ENCODE measurements around the gene TEX51.

Gene TEX51

GRCh38 chr2:126878601-126879000, 20.1 kb upstream of the TEX51 start:
- no peak for DNase-seq (ENCODE audit: low read depth)

DNA sequence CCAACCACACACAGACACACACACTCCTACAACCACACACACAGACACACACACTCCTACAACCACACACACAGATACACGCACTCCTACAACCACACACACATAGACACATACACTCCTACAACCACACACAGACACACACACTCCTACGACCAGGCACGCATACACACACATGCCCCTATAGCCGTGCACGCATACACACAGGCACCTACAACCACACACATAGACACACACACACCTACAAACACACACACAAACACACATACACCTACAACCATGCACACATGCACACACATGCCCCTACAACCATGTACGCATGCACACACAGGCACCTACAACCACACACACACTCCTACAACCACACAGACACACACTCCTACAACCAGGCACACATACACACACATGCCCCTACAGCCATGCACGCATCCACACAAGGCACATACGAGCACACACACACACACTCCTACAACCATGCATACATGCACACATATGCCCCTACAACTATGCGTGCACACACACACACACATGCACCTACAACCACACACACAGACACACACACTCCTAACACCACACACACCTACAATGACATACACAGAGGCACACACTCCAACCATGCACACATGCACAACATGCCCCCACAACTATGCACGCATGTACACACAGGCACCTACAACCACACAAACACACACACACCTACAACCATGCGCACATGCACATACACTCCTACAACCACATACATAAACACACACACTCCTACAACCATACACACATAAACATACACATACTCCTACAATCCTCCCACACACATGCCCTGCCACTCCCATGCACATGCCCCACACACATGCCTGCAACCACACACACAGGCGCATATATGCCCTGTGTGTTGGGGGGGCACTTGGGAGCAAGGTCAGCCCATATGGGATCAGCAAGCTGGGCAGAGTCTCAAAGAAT, 19.1 kb upstream of the TEX51 start:
- no peak for DNase-seq (ENCODE audit: low read depth)

DNA sequence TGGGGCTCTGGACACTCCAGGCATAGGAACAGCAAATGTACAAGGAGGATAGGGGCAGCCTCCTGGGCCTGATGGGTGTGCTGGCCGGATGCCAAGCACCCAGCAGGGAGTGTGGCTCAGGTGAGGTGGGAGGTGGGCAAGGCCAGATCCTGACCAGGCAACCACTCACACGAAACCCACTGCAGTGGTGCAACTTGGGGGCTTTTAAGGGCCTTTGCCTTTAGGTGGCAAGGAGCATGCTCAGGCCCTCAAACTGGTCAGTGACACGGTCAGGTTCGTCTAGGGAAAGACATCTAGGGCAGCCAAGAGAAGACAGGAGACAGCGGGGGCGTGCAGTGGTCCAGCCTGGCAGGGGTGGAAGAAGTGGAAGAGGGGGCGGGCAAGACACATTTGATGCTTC, 18.4 kb upstream of the TEX51 start:
- DNase-seq (ENCODE audit: low read depth): no peak

DNA sequence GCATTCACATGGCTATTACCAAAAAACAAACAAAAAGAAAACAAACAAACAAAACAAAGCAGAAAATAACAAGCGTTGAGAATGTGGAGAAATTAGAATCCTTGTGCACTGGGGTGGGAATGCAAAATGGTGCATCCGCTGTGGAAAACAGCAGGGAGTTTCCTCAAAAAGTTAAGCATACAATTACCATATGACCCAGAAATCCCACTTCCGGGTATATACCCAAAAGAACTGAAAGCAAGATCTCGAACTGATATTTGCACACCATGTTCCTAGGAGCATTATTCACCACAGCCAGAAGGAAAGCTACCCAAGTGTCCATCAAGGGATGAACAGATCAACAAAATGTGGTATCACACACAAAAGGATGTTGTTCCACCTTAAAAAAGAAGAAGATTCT, 17.9 kb upstream of the TEX51 start:
- DNase-seq (ENCODE audit: low read depth): no peak

DNA sequence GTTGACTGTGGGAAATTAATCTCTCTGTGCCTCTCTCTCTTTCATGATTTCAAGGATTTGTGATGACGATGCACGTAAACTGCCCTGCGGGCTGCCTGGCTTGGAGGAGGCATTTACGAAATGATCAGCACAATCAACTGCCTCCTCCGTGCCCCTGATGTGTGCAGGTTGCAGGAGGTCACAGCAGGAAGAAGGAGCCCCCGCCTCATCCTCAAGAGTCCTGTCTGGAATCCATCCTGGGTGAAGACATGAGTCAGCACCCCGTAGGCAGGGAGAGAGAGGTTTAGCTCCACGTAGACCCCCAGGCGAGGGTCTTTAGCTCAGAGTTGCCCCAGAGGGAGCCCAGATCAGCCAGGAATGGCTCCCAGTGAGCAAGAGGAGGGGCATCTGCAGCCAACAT, 17.1 kb upstream of the TEX51 start:
- no peak for DNase-seq (ENCODE audit: low read depth)

DNA sequence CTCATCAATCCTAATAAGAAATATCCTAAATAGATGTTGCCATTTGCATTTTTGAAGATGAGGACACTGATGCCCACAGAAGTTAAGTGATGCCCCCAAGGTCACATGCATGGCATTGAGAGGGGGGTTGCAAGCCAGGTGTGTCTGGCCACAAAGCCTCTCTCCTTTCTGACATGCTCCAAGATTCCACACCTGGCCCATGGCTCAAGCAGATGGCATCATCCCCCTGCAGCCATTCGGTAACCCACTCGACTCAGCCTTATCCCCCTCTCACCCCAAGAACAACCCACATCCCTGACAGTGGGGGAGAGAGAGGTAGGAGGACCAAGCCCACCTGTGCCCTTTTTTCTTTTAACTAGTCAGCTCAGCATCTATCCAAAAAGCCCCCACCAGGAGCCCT, 16.5 kb upstream of the TEX51 start:
- no peak for DNase-seq (ENCODE audit: low read depth)

- no peak for DNase-seq (ENCODE audit: low read depth)
Measured at GRCh38 chr2:126882736-126883665, 15.7 kb upstream of the TEX51 start.

GRCh38 chr2:126883666-126884040, 15.0 kb upstream of the TEX51 start:
- no peak for DNase-seq (ENCODE audit: low read depth)

DNA sequence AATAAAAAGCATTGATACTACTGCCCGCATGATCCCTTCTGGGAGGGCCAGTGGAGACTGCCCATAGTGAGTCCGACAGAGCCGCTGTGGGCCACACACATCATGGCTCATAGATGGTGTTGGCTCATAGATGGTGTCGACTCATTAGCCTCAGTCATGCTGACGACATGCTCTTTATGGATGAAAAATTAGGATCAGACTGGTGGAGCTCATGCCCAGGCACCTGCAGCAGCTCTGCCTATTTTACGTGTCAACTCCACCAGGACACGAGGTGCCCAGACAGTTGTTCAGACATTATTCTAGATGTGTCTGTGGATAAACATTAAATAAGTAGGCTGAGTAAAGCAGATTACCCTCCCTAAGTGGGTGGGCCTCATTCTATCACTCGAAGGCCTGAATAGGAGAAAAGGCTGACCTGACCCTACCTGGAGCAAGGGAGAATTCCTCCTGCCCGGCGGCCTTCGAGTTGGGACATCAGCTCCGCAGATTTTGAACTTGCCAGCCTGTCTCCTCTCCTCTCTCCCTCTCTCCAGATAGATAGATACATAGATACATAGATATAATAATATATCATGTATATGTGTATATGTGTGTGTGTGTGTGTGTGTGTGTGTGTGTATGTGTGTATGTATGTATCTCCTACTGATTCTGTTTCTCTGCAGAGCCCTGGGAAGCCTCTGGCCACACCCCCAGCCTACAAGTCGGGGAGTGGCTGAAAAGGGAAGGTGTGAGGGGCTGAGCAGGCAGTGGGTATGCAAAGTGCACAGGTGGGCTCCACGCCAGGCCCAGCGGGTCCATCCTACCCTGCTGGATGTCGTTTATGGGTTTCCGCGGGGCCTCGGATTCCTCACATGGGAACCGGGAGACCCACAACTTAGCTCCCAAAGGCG, 13.6 kb upstream of the TEX51 start:
- no peak for DNase-seq (ENCODE audit: low read depth)

GRCh38 chr2:126885751-126886210, 12.9 kb upstream of the TEX51 start:
- no peak for DNase-seq (ENCODE audit: low read depth)

- no peak for DNase-seq (ENCODE audit: low read depth)
Measured at GRCh38 chr2:126886211-126886915, 12.3 kb upstream of the TEX51 start.

DNA sequence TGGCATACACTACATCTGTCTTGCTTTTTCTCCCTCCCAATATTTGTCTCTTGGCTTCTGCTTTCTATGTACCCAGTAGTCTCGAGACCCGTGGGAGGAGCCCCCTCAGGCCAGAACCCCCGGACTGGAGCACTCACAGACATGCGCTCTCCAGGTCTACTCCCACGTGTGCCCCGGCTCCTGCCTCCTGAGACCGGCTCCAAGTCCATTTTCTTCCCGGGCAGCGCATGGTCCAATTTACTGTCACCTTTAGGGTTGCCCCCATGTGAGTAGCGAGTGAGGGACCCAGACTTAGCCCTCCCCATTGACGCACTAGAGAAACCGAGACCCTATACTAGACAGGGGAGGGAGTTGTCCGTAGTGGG, 11.8 kb upstream of the TEX51 start:
- no peak for DNase-seq (ENCODE audit: low read depth)

GRCh38 chr2:126887506-126887905, 11.2 kb upstream of the TEX51 start:
- no peak for DNase-seq (ENCODE audit: low read depth)

GRCh38 chr2:126888046-126888445, 10.6 kb upstream of the TEX51 start:
- no peak for DNase-seq (ENCODE audit: low read depth)

- DNase-seq (ENCODE audit: low read depth): no peak
Measured at GRCh38 chr2:126889071-126889470, 9.6 kb upstream of the TEX51 start.

GRCh38 chr2:126889496-126890135, 9.1 kb upstream of the TEX51 start:
- DNase-seq (ENCODE audit: low read depth): no peak

DNA sequence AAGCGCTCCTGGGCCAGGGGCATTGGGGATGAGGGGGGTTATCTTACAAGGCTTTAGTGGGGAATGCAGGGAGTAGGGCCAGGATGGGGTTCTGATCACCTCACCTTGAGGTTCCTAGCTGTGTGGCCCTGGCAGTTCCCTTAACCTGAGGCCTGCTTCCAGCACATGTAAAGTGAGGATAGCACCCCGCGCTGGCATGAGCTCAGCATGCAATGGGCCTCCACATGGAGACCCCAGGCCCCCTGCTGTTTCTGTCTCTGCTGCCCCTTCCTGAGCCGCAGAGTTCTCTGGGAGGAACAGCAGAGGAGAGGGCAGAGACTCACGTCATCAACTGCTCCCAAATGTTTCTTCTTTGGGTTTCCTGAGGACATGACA, 8.6 kb upstream of the TEX51 start:
- no peak for DNase-seq (ENCODE audit: low read depth)

DNA sequence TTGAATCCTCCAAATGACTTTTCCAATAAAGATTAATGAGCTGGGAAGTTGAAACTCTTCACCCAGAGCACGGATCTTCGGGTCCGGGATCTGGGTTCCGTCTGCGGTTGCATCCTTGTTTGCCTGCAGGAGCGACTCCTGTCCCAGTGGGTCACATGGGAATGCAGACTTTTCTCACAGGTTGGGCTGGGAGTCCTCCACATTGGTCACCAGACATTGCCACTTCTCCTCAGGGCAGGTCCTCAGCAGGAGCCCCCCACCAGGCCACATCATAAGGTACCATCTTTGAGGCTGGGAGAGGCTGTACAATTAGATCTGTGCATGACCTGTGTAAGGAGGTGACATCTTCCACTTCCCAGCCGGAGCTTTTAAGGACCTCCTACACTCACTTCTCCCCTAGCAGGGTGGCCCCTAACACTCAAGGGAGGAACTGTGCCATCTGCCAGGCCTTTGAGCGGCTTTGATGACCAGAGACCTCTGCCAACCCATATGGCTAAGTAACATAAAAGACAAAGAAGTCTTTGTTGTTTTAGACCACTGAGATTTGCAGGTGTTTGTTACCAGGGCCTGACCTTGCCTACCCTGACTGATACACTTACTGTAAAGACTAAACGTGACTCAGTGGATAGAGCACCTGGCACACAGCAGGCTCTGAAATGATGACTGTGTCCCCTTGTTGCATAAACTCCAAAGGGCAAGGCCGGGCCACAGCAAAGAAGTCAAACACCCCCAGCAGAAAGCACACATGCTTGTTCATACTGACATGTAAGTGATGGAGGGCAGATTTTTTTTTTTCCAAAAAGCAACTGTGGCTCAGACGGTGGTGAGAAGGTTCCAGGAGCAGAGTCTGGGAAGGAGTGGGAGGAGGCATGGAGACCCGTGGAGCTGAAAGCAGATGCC, 7.9 kb upstream of the TEX51 start:
- no peak for DNase-seq (ENCODE audit: low read depth)

GRCh38 chr2:126891681-126892500, 6.8 kb upstream of the TEX51 start:
- DNase-seq (ENCODE audit: low read depth): no peak

Data from GM04503 (cell line).